Peyer's patch (tissue), 4 donors: ENCODE data around the gene SMAP2. TPM values are rescaled to one million over a fixed set of nuclear protein-coding genes. Genes with fewer than 3 reads are reported as not detected.

Experiments
- DNase-seq, 3 donors: peaks; one replicate each; pipeline ENCODE4 v3.0.0-alpha.2; 2017 to 2019
- H3K27ac ChIP-seq, 4 donors: fragments of 200-600 bp; sonication (generic); one replicate each; pipeline ENCODE4 v1.5.1; 2016 to 2019
- H3K27me3 ChIP-seq, 2 donors: fragments of 200-600 bp; sonication (generic); one replicate each; pipeline ENCODE4 v1.5.1; 2019
- H3K36me3 ChIP-seq, 3 donors: fragments of 200-600 bp; sonication (generic); one replicate each; pipeline ENCODE4 v1.5.1; 2016 to 2019
- H3K4me1 ChIP-seq, 4 donors: fragments of 200-600 bp; sonication (generic); one replicate each; pipeline ENCODE4 v1.5.1; 2016 to 2019
- H3K4me3 ChIP-seq, 4 donors: fragments of 200-600 bp; sonication (generic); 1 replicate in 3 of 4; 2 replicates in 1 of 4; pipeline ENCODE4 v1.5.1; 2016 to 2019; ENCODE audit warnings: mild to moderate bottlenecking in 1 of 4
- H3K9me3 ChIP-seq, 4 donors: fragments of 200-600 bp; sonication (generic); one replicate each; pipeline ENCODE4 v1.5.1; 2016 to 2019; ENCODE audit warnings: mild to moderate bottlenecking in 1 of 4
- CTCF ChIP-seq, 6 experiments: fragments of 450-650 bp in 4 of 6; fragments of 200-600 bp in 2 of 6; sonication (generic) in 1 of 6; IDR thresholded peaks; one replicate each; pipeline ENCODE4 v1.5.1; 2017 to 2019; ENCODE audit warnings: antibody characterized with exemption in 6 of 6, mild to moderate bottlenecking in 3 of 6, moderate library complexity in 1 of 6
- POLR2A ChIP-seq, 2 donors: fragments of 450-650 bp; IDR thresholded peaks; one replicate each; pipeline ENCODE4 v1.5.1; 2017; ENCODE audit warnings: antibody characterized with exemption in 2 of 2, mild to moderate bottlenecking in 2 of 2, moderate library complexity in 2 of 2
- total RNA-seq, 4 donors: library from RNA; depleted of rRNA; stranded (reverse); fragments of >200 nt; gene quantifications; one replicate each; pipeline ENCODE4 v1.1.0, GENCODE V29; 2016

SMAP2 gene
- total RNA-seq, 4 donors from 2014 or later: 24.7 to 170 (median 33.7) TPM

DNA sequence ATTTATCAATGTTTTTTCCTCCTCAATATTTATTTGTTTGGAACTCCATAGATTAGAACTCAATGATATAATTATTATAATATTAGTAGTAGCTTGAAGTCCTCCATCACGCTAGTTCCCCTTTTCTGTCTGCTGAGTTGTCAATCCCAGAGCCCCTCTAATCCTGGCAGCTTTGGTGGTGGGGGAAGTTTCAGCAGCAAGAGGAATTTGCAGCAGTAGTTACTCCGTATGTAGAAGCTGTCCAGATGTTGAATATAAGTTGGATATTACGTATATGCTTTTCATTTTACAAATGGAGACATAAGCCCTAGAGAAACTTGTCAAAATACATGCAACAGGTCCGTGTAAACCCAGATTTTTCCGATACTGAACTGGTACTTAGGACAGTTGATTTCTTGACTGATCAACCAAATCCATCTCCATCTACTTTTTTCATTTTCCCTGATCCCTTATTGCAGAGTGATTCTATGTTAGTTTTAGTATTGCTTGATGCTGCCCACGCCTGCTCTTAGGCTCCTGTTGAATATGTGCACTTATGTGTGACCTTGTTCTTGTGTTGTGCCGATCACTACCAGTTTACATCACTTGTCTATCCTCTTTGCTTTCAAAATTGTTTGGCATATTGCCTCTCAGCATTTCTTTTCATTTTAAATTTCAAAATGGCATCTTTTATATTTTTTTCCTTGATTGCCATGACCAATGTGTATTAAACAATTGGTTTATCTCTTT, 28.1 kb downstream of the SMAP2 start:
- no peaks in the 10 kb centered on the region for H3K36me3 ChIP-seq
- H3K27ac ChIP-seq: peak overlapping the region in 3 of 4 donors; percentile 5 to 100 (median 36)
- TF ChIP-seq CTCF (IDR thresholded peaks at IDR 0.05) (no peak), POLR2A (IDR thresholded peaks at IDR 0.05) (no peak)
- H3K9me3 ChIP-seq: no peaks in the 10 kb centered on the region
- no peaks in the 10 kb centered on the region for H3K27me3 ChIP-seq
- peaks cover 0 to 44% (median 0%) of the 10 kb centered on the region in 4 donors for H3K4me1 ChIP-seq
- no peak overlapping the region for H3K4me3 ChIP-seq
- DNase-seq: peak in 1 of 3 donors; percentile 50

GRCh38 chr1:40404670-40405462, 31.3 kb downstream of the SMAP2 start:
- peak in 1 of 3 donors; percentile 17 for DNase-seq
- TF ChIP-seq POLR2A (IDR thresholded peaks at IDR 0.05): no peak
- TF ChIP-seq CTCF (IDR thresholded peaks at IDR 0.05): peak; percentile 79 to 97 (median 92)
- no peaks in the 10 kb centered on the region for H3K27me3 ChIP-seq
- H3K27ac ChIP-seq: peak overlapping the region in 2 of 4 donors; percentile 47 to 100
- H3K36me3 ChIP-seq: peaks cover 0 to 12% (median 0%) of the 10 kb centered on the region in 3 donors
- H3K4me1 ChIP-seq: peaks cover 0 to 25% (median 0%) of the 10 kb centered on the region in 4 donors
- H3K4me3 ChIP-seq: no peak overlapping the region
- no peaks in the 10 kb centered on the region for H3K9me3 ChIP-seq

- no peak for DNase-seq
- no peak for TF ChIP-seq POLR2A (IDR thresholded peaks at IDR 0.05)
- no peak for TF ChIP-seq CTCF (IDR thresholded peaks at IDR 0.05)
Measured at GRCh38 chr1:40405812-40406211, 32.3 kb downstream of the SMAP2 start.

DNA sequence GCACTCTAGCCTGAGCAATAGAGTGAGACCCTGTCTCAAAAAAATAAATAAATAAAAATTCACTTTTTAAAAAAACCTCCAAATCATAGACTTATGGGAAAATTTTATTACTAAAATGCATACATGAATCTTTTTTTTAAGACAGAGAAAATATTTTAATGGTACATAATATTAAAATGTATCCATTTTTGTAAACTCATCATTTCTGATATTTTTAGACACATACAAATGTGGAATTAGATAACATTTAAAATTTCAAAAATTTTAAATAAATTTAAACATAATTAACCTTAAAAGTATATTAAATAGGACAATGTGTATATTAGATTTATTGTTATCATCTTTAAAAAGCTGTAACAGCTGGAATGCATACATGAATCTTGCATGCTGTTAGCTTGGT, 33.9 kb downstream of the SMAP2 start:
- no peak overlapping the region for H3K27ac ChIP-seq
- no peak overlapping the region for H3K4me3 ChIP-seq
- DNase-seq: no peak
- H3K27me3 ChIP-seq: no peaks in the 10 kb centered on the region
- H3K36me3 ChIP-seq: peaks cover 0 to 19% (median 0%) of the 10 kb centered on the region in 3 donors
- TF ChIP-seq CTCF (IDR thresholded peaks at IDR 0.05) (no peak), POLR2A (IDR thresholded peaks at IDR 0.05) (no peak)
- no peaks in the 10 kb centered on the region for H3K9me3 ChIP-seq
- H3K4me1 ChIP-seq: peaks cover 0 to 14% (median 0%) of the 10 kb centered on the region in 4 donors

More at GRCh38 chr1:40405812-40406211, 32.3 kb downstream of the SMAP2 start:
- peaks cover 0 to 18% (median 0%) of the 10 kb centered on the region in 4 donors for H3K4me1 ChIP-seq
- no peak overlapping the region for H3K4me3 ChIP-seq
- peaks cover 0 to 19% (median 0%) of the 10 kb centered on the region in 3 donors for H3K36me3 ChIP-seq
- H3K27me3 ChIP-seq: no peaks in the 10 kb centered on the region
- H3K27ac ChIP-seq: peak overlapping the region in 1 of 4 donors; percentile 100
- H3K9me3 ChIP-seq: no peaks in the 10 kb centered on the region

DNA sequence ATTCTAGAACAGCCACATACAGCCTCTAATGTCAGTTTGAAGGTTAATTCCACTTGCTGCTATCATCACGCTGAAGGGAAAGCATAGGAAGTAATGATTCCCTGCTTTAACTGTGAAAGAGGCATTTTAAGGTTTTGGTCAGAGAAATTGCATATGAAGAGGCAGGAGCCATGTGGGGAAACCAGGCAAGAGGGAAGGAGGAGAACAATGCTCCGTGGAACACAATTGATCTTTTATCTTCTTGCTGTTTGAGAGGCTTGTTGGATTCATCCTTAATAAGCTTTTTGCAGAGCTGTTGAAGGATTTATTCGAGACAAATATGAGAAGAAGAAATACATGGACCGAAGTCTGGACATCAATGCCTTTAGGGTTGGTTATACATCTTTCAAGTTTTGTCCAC, 35.9 kb downstream of the SMAP2 start:
- peak in 1 of 3 donors; percentile 7 for DNase-seq
- no peak overlapping the region for H3K27ac ChIP-seq
- no peak overlapping the region for H3K4me3 ChIP-seq
- peaks cover 0 to 39% (median 0%) of the 10 kb centered on the region in 3 donors for H3K36me3 ChIP-seq
- no peaks in the 10 kb centered on the region for H3K4me1 ChIP-seq
- H3K9me3 ChIP-seq: no peaks in the 10 kb centered on the region
- TF ChIP-seq POLR2A (IDR thresholded peaks at IDR 0.05) (no peak), CTCF (IDR thresholded peaks at IDR 0.05) (no peak)
- H3K27me3 ChIP-seq: no peaks in the 10 kb centered on the region
